Nephron (organoid): Measurements from ENCODE around the gene FAM50B.
"Not testable (repeated sequence)": the region's sequence is repeated elsewhere in the genome, so short reads cannot be mapped to it uniquely, and the experiment has no call there.

Experiments
- H3K27ac Mint-ChIP-seq, 3 experiments: 2 replicates each; pipeline ENCODE4 v1.8.0; 2020; ENCODE audit warnings: mixed read lengths in 3 of 3, mild to moderate bottlenecking in 2 of 3, moderate library complexity in 1 of 3
- H3K27me3 Mint-ChIP-seq: 2 replicates; pipeline ENCODE4 v1.8.0; 2021; ENCODE audit warnings: low read depth, mild to moderate bottlenecking, moderate library complexity, mixed read lengths
- H3K36me3 Mint-ChIP-seq: 2 replicates; pipeline ENCODE4 v1.8.0; 2020; ENCODE audit warnings: low read depth, mixed read lengths
- H3K4me1 Mint-ChIP-seq: 2 replicates; pipeline ENCODE4 v1.8.0; 2020; ENCODE audit warnings: mixed read lengths
- H3K4me3 Mint-ChIP-seq, 3 experiments: 2 replicates each; pipeline ENCODE4 v1.8.0; 2020; ENCODE audit warnings: mild to moderate bottlenecking in 3 of 3, mixed read lengths in 3 of 3, moderate library complexity in 2 of 3
- H3K9me3 Mint-ChIP-seq: 2 replicates; pipeline ENCODE4 v1.8.0; 2020; ENCODE audit warnings: mixed read lengths
- CTCF ChIP-seq, 3 experiments: fragments of 200-600 bp; sonication (generic); IDR thresholded peaks; one replicate each; pipeline ENCODE4 v1.5.0; 2021; ENCODE audit warnings: antibody characterized with exemption in 3 of 3; ENCODE audit not compliant: unreplicated experiment in 3 of 3

FAM50B gene

DNA sequence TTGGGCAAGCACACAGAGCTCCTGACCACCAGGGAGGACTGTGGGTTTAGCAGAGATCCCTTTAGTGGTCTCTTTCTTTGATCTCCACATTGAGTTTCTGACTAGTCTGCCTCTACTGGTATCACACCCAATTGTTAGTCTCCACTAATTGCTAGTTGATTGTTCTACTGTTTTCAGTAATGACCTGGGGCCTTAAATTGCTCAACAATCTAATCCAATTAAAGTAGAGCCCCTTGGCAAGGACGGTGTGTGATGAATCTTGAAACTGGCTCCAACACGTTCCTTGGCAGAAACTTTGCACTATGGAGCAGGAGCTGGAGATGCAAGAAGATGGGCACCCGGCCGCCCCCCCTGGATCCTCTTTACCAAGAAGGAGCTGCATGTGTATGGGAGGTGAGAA lies 12.3 kb downstream of the FAM50B start:
- Mint-ChIP-seq H3K4me3 (no peak overlapping the region), H3K27me3 (no peaks in the 10 kb centered on the region), H3K27ac (no peak overlapping the region), H3K4me1 (peaks cover 6% of the 10 kb centered on the region), H3K36me3 (no peaks in the 10 kb centered on the region), H3K9me3 (peaks cover 15% of the 10 kb centered on the region)
- no peak for TF ChIP-seq CTCF (IDR thresholded peaks at IDR 0.05; ENCODE audit: unreplicated experiment in 3 of 3)

DNA sequence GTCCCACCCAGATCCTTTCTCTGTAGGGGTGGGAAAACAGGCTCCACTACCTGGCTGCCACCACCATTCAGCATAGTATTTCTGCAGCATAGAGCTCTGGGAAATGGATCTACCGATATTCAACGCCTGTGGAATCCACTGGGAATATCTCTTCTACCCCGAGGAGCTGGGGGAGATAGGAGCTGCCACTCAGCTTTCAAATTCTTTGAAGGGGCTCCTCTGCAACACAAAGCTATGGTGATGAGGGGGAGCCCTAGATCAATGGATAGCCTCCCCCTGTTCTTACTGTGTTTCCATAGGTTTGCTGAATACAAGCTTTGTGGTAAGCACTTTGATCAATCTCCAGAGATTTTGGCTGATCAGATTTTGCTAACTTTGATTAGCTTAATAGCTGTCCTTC lies 12.9 kb downstream of the FAM50B start:
- H3K36me3 Mint-ChIP-seq, result no peaks in the 10 kb centered on the region
- H3K9me3 Mint-ChIP-seq, result peaks cover 15% of the 10 kb centered on the region
- peaks cover 3% of the 10 kb centered on the region for H3K27me3 Mint-ChIP-seq

GRCh38 chr6:3863322-3863721 lies 14.1 kb downstream of the FAM50B start:
- H3K27ac Mint-ChIP-seq, H3K27me3 Mint-ChIP-seq, H3K4me1 Mint-ChIP-seq, H3K36me3 Mint-ChIP-seq, H3K4me3 Mint-ChIP-seq: not testable (repeated sequence)
- peaks cover 15% of the 10 kb centered on the region for H3K9me3 Mint-ChIP-seq

More for the DNA sequence above, 12.9 kb downstream of the FAM50B start:
- no peak for TF ChIP-seq CTCF (IDR thresholded peaks at IDR 0.05; ENCODE audit: unreplicated experiment in 3 of 3)
- Mint-ChIP-seq H3K27ac (no peak overlapping the region), H3K4me3 (no peak overlapping the region), H3K4me1 (peaks cover 3% of the 10 kb centered on the region)

GRCh38 chr6:3865463-3865862 lies 16.3 kb downstream of the FAM50B start:
- H3K27ac Mint-ChIP-seq, result no peak overlapping the region
- peaks cover 17% of the 10 kb centered on the region for H3K4me1 Mint-ChIP-seq
- peaks cover 7% of the 10 kb centered on the region for H3K27me3 Mint-ChIP-seq
- no peaks in the 10 kb centered on the region for H3K36me3 Mint-ChIP-seq
- TF ChIP-seq CTCF (IDR thresholded peaks at IDR 0.05; ENCODE audit: unreplicated experiment in 3 of 3), result no peak
- peaks cover 7% of the 10 kb centered on the region for H3K9me3 Mint-ChIP-seq
- H3K4me3 Mint-ChIP-seq, result no peak overlapping the region

DNA sequence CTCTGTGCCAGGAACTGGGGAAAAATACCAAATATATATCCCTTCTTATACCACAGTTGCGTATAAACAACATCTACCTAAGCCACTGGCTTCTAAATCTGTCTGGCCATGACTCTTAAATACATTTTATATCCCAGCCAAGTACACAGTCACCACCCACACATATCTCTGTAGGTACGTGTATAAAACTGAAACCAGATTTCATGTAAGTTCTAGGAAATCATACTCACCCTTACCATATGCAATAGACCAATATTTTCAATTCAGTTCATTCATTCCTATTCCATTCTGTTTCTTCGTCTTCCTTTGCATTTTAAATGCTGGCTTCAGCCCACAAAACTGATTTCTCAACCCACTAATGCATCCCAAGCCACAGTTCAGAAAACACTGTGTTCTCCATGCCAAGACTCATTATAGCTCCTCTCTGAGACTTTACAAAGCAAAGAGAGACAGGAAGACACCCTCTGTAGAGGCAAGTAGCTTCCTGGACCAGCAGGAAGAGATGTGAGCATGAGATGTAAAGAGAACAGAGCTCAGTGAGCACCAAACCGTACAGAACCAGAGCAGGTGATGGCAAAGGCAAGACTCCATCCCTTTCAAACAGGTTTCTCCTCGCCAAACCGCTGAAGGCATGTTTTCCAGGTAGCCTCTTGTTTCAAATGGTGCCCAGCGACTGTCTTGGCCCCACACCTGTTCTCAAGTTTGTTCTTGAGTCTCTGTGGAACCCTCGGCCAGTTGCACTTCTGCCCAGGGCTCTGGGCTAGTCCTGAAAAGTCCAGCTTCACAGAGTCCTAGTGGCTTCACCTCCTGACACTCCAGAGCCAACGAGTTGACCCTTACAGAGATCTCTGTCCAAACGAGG lies 18.7 kb downstream of the FAM50B start:
- H3K4me3 Mint-ChIP-seq, result no peak overlapping the region
- peaks cover 7% of the 10 kb centered on the region for H3K27me3 Mint-ChIP-seq
- no peak for TF ChIP-seq CTCF (IDR thresholded peaks at IDR 0.05; ENCODE audit: unreplicated experiment in 3 of 3)
- no peaks in the 10 kb centered on the region for H3K36me3 Mint-ChIP-seq
- no peak overlapping the region for H3K27ac Mint-ChIP-seq
- H3K9me3 Mint-ChIP-seq, result no peaks in the 10 kb centered on the region
- H3K4me1 Mint-ChIP-seq, result peaks cover 17% of the 10 kb centered on the region

- H3K9me3 Mint-ChIP-seq, result no peaks in the 10 kb centered on the region
- TF ChIP-seq CTCF (IDR thresholded peaks at IDR 0.05; ENCODE audit: unreplicated experiment in 3 of 3), result no peak
- H3K4me1 Mint-ChIP-seq, result peaks cover 17% of the 10 kb centered on the region
- H3K36me3 Mint-ChIP-seq, result no peaks in the 10 kb centered on the region
- H3K27ac Mint-ChIP-seq, result no peak overlapping the region
- H3K27me3 Mint-ChIP-seq, result peaks cover 7% of the 10 kb centered on the region
- no peak overlapping the region for H3K4me3 Mint-ChIP-seq
Observed at GRCh38 chr6:3868544-3868943, 19.4 kb downstream of the FAM50B start.
